GM19351 (cell line): ENCODE measurements around the gene CHSY1.

Experiments used
- ATAC-seq: cut with Tn5 transposase; IDR thresholded peaks from one replicate; pipeline ENCODE4 v1.9.1; 2021; ENCODE audit warnings: mild to moderate bottlenecking, moderate library complexity; ENCODE audit not compliant: unreplicated experiment

Gene CHSY1

GRCh38 chr15:101190092-101190595, 61.7 kb downstream of the CHSY1 start:
- ATAC-seq = no peak

- ATAC-seq = no peak
These were observed 62.3 kb downstream of the CHSY1 start for GRCh38 chr15:101189409-101190091.

- peak; percentile 78 for ATAC-seq
These were observed 63.0 kb downstream of the CHSY1 start for GRCh38 chr15:101188637-101189408.

GRCh38 chr15:101187820-101188636, 63.8 kb downstream of the CHSY1 start:
- ATAC-seq = peak; percentile 86

GRCh38 chr15:101185770-101186169, 66.1 kb downstream of the CHSY1 start:
- ATAC-seq = no peak

GRCh38 chr15:101185336-101185735, 66.5 kb downstream of the CHSY1 start:
- ATAC-seq = no peak

- no peak for ATAC-seq
These were observed 67.0 kb downstream of the CHSY1 start for GRCh38 chr15:101184830-101185229.

- no peak for ATAC-seq
These were observed 67.9 kb downstream of the CHSY1 start for GRCh38 chr15:101183931-101184305.

GRCh38 chr15:101183226-101183930, 68.5 kb downstream of the CHSY1 start:
- ATAC-seq = no peak

GRCh38 chr15:101182215-101182614, 69.6 kb downstream of the CHSY1 start:
- no peak for ATAC-seq

GRCh38 chr15:101181349-101181748, 70.5 kb downstream of the CHSY1 start:
- ATAC-seq = no peak

GRCh38 chr15:101180620-101181307, 71.1 kb downstream of the CHSY1 start:
- no peak for ATAC-seq

- no peak for ATAC-seq
These were observed 72.3 kb downstream of the CHSY1 start for GRCh38 chr15:101179341-101180153.

GRCh38 chr15:101178931-101179330, 72.9 kb downstream of the CHSY1 start:
- ATAC-seq = no peak

GRCh38 chr15:101178479-101178878, 73.4 kb downstream of the CHSY1 start:
- no peak for ATAC-seq

- ATAC-seq = no peak
These were observed 74.0 kb downstream of the CHSY1 start for GRCh38 chr15:101177866-101178265.

GRCh38 chr15:101176625-101177024, 75.2 kb downstream of the CHSY1 start:
- ATAC-seq = no peak

GRCh38 chr15:101175401-101175800, 76.4 kb downstream of the CHSY1 start:
- no peak for ATAC-seq

GRCh38 chr15:101174152-101174920, 77.5 kb downstream of the CHSY1 start:
- no peak for ATAC-seq
